Measurements from ENCODE around the gene CANX.

Gene CANX

DNA sequence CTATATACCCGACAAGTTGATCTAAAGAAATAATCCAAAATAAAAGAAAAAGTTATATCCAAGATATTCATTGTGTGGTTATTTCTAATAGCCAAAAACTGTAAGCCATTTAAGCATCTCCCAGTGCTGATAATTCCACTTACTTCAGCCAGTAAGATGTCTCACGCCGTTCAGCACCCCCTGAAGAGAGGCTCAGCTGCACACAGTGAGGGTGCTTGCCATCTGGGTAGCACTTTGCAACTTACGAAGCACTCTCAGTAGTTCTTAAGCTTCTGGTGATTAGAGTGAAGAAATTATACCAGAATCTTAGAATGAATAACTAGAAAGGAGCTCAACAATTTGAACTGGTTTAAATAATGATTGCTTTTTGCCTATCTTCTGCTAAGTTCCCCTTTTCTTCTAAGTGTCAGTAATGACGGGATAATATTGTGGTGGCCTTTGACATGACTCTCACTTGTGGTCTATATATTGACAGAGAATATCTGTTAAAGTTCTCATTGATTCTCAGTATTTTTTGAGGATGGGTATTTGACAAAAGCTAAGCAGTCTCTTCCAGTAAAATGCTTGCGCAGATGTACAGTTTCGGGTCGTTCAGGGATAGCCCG lies 68.8 kb downstream of the CANX start:
- TF ChIP-seq MYC (IDR thresholded peaks at IDR 0.05; ENCODE audit: low read depth, low read length) (no peak), POLR2A (IDR thresholded peaks at IDR 0.05; ENCODE audit: extremely low read depth, insufficient read length) (no peak), CTCF (IDR thresholded peaks at IDR 0.05; ENCODE audit: low read depth, low read length) (no peak), MAX (IDR thresholded peaks at IDR 0.05; ENCODE audit: low read depth, low read length) (no peak)
- H3K4me3 ChIP-seq (ENCODE audit: low read depth, low read length), result no peak overlapping the region
- peak; percentile 56 for DNase-seq (ENCODE audit: low read depth)

DNA sequence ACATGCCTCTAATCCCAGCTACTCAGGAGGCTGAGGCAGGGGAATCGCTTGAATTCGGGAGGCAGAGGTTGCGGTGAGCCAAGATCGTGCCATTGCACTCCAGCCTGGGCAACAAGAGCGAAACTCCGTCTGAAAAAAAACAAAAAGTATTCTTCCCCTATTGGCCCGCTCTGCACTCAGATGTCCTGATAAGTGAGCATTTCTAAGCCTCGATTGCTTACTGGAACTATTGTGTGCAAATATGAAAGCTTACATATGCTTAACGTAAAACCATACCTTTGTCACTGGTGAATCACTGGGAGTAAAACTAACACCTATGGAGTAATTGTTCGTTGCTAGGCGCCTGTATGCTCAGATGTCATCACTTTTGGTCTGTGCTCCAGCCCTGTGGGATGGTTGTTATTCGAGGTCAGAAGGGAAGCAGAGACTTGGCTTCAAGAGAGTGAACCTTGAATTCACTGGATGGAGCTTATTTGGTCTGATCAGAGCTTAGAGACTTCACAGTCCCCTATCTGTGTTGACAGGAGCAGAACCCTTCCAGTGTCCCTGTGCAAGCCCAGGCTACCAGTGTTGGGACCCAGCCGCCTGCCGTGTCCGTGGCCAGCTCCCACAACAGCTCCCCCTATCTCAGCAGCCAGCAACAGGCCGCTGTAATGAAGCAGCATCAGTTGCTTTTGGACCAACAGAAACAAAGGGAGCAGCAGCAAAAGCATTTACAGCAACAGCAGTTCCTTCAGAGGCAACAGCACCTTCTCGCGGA lies 69.7 kb downstream of the CANX start:
- TF ChIP-seq MAX (IDR thresholded peaks at IDR 0.05; ENCODE audit: low read depth, low read length) (no peak), CTCF (IDR thresholded peaks at IDR 0.05; ENCODE audit: low read depth, low read length) (no peak), POLR2A (IDR thresholded peaks at IDR 0.05; ENCODE audit: extremely low read depth, insufficient read length) (no peak), MYC (IDR thresholded peaks at IDR 0.05; ENCODE audit: low read depth, low read length) (no peak)
- DNase-seq (ENCODE audit: low read depth), result no peak
- no peak overlapping the region for H3K4me3 ChIP-seq (ENCODE audit: low read depth, low read length)

GRCh38 chr5:179769271-179769670 lies 70.5 kb downstream of the CANX start:
- peak; percentile 37 for DNase-seq (ENCODE audit: low read depth)
- no peak overlapping the region for H3K4me3 ChIP-seq (ENCODE audit: low read depth, low read length)
- TF ChIP-seq POLR2A (IDR thresholded peaks at IDR 0.05; ENCODE audit: extremely low read depth, insufficient read length), result no peak
- no peak for TF ChIP-seq MYC (IDR thresholded peaks at IDR 0.05; ENCODE audit: low read depth, low read length)
- TF ChIP-seq CTCF (IDR thresholded peaks at IDR 0.05; ENCODE audit: low read depth, low read length), result no peak
- no peak for TF ChIP-seq MAX (IDR thresholded peaks at IDR 0.05; ENCODE audit: low read depth, low read length)

- DNase-seq (ENCODE audit: low read depth), result peak; percentile 39
- TF ChIP-seq MAX (IDR thresholded peaks at IDR 0.05; ENCODE audit: low read depth, low read length) (no peak), MYC (IDR thresholded peaks at IDR 0.05; ENCODE audit: low read depth, low read length) (no peak), POLR2A (IDR thresholded peaks at IDR 0.05; ENCODE audit: extremely low read depth, insufficient read length) (no peak), CTCF (IDR thresholded peaks at IDR 0.05; ENCODE audit: low read depth, low read length) (no peak)
- no peak overlapping the region for H3K4me3 ChIP-seq (ENCODE audit: low read depth, low read length)
These were observed 71.0 kb downstream of the CANX start for GRCh38 chr5:179769796-179770195.

DNA sequence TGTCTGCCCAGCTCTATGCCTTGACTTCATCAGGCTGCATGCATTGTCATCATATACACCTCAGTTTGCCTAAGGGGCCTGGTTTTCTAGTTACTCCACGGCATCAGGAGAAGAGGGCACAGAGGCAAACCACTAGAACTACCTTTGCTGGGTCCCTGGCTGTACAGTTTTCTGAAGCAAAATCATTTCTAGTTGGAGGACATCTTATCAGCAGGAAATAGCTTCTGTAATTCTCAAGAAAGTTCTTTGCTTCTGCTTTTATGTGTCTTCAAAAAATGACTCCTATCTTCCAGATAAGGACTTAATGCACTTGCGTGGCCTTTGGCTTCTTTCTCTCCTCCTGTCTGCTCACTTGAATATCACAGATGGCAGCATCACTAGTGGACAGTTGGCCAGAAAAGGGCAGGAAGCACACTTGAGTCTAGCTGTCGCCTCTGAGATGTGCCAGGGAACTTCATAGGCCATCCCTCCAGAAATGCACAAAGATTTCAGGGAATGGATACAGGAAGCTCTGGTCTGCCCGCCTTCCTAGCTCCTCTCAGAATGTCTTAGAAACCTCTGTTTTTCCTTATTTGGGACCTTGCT lies 72.6 kb downstream of the CANX start:
- no peak for DNase-seq (ENCODE audit: low read depth)
- no peak for TF ChIP-seq MAX (IDR thresholded peaks at IDR 0.05; ENCODE audit: low read depth, low read length)
- TF ChIP-seq POLR2A (IDR thresholded peaks at IDR 0.05; ENCODE audit: extremely low read depth, insufficient read length), result no peak
- no peak for TF ChIP-seq MYC (IDR thresholded peaks at IDR 0.05; ENCODE audit: low read depth, low read length)
- TF ChIP-seq CTCF (IDR thresholded peaks at IDR 0.05; ENCODE audit: low read depth, low read length), result no peak
- H3K4me3 ChIP-seq (ENCODE audit: low read depth, low read length), result no peak overlapping the region

Data from NB4 (cell line).